Measurements from ENCODE around the gene MACROD2.
"Not testable (repeated sequence)": the region's sequence is repeated elsewhere in the genome, so short reads cannot be mapped to it uniquely, and the experiment has no call there.

The MACROD2 gene

GRCh38 chr20:15317546-15318232, 1322.4 kb downstream of the MACROD2 start:
- FAIRE-seq: no peak
- no peak for DNase-seq (ENCODE audit: low spot score)

- DNase-seq (ENCODE audit: low spot score) (no peak), FAIRE-seq (no peak)
Measured at GRCh38 chr20:15318682-15319081, 1323.4 kb downstream of the MACROD2 start.

GRCh38 chr20:15319439-15319838, 1324.1 kb downstream of the MACROD2 start:
- FAIRE-seq: no peak
- DNase-seq (ENCODE audit: low spot score): no peak

GRCh38 chr20:15320941-15321340, 1325.6 kb downstream of the MACROD2 start:
- no peak for FAIRE-seq
- no peak for DNase-seq (ENCODE audit: low spot score)

GRCh38 chr20:15327123-15327522, 1331.8 kb downstream of the MACROD2 start:
- no peak for DNase-seq (ENCODE audit: low spot score)
- no peak for FAIRE-seq

GRCh38 chr20:15328084-15328483, 1332.8 kb downstream of the MACROD2 start:
- no peak for FAIRE-seq

GRCh38 chr20:15332711-15333160, 1337.4 kb downstream of the MACROD2 start:
- DNase-seq (ENCODE audit: low spot score): no peak

More at GRCh38 chr20:15328084-15328483, 1332.8 kb downstream of the MACROD2 start:
- DNase-seq (ENCODE audit: low spot score): no peak

GRCh38 chr20:15333170-15333569, 1337.9 kb downstream of the MACROD2 start:
- DNase-seq (ENCODE audit: low spot score) (no peak), FAIRE-seq (no peak)

More at GRCh38 chr20:15332711-15333160, 1337.4 kb downstream of the MACROD2 start:
- no peak for FAIRE-seq

- FAIRE-seq: no peak
- DNase-seq (ENCODE audit: low spot score): no peak
Measured at GRCh38 chr20:15336011-15336410, 1340.7 kb downstream of the MACROD2 start.

- DNase-seq (ENCODE audit: low spot score): no peak
- FAIRE-seq: no peak
Measured at GRCh38 chr20:15336536-15336935, 1341.2 kb downstream of the MACROD2 start.

- DNase-seq (ENCODE audit: low spot score) (no peak), FAIRE-seq (no peak)
Measured at GRCh38 chr20:15339264-15339663, 1343.9 kb downstream of the MACROD2 start.

GRCh38 chr20:15342991-15343523, 1347.7 kb downstream of the MACROD2 start:
- no peak for FAIRE-seq

GRCh38 chr20:15345287-15345686, 1350.0 kb downstream of the MACROD2 start:
- FAIRE-seq (no peak), DNase-seq (ENCODE audit: low spot score) (no peak)

More at GRCh38 chr20:15342991-15343523, 1347.7 kb downstream of the MACROD2 start:
- DNase-seq (ENCODE audit: low spot score): no peak

GRCh38 chr20:15346657-15347280, 1351.5 kb downstream of the MACROD2 start:
- no peak for DNase-seq (ENCODE audit: low spot score)
- FAIRE-seq: no peak

- DNase-seq (ENCODE audit: low spot score) (peak; percentile 7), FAIRE-seq (no peak)
Measured at GRCh38 chr20:15359056-15359455, 1363.7 kb downstream of the MACROD2 start.

- no peak for DNase-seq (ENCODE audit: low spot score)
- no peak for FAIRE-seq
Measured at GRCh38 chr20:15362849-15363248, 1367.5 kb downstream of the MACROD2 start.

- DNase-seq (ENCODE audit: low spot score): no peak
- FAIRE-seq: no peak
Measured at GRCh38 chr20:15364781-15365180, 1369.5 kb downstream of the MACROD2 start.

GRCh38 chr20:15370370-15370769, 1375.1 kb downstream of the MACROD2 start:
- no peak for DNase-seq (ENCODE audit: low spot score)
- FAIRE-seq: no peak

- no peak for DNase-seq (ENCODE audit: low spot score)
- FAIRE-seq: no peak
Measured at GRCh38 chr20:15374682-15375081, 1379.4 kb downstream of the MACROD2 start.

- DNase-seq (ENCODE audit: low spot score) (no peak), FAIRE-seq (no peak)
Measured at GRCh38 chr20:15375836-15376235, 1380.5 kb downstream of the MACROD2 start.

- not testable (repeated sequence) for DNase-seq (ENCODE audit: low spot score); FAIRE-seq
Measured at GRCh38 chr20:15377603-15378002, 1382.3 kb downstream of the MACROD2 start.

- no peak for DNase-seq (ENCODE audit: low spot score)
Measured at GRCh38 chr20:15378151-15378550, 1382.8 kb downstream of the MACROD2 start.

More at GRCh38 chr20:15378151-15378550, 1382.8 kb downstream of the MACROD2 start:
- FAIRE-seq: no peak

Data from RCC 7860 (cell line).